IMR-90 (cell line): ENCODE data around the gene TBC1D9B. TPM values are rescaled to one million over a fixed set of nuclear protein-coding genes. Genes with fewer than 3 reads are reported as not detected.

Experiments
- ATAC-seq: fragments of 200-7000 bp; cut with Tn5 transposase; 2 replicates; pipeline ENCODE4 v1.9.1; 2020; ENCODE audit warnings: low read depth, mild to moderate bottlenecking, moderate library complexity
- BruUV-seq: library from RNA; stranded (reverse); fragments of 400-500 nt; replicated peaks from 2 replicates; lab custom pipeline; 2021; lab: Mats Ljungman, UMichigan
- CTCF ChIA-PET: fragments of 300-600 bp; formaldehyde crosslinking; extraction: SDS; loops from one replicate; lab custom pipeline; 2021; ENCODE audit warnings: antibody characterized with exemption; lab: Yijun Ruan, JAX
- POLR2A ChIA-PET: fragments of 300-600 bp; sonication (Branson Sonifier 250); formaldehyde crosslinking; loops from one replicate; lab custom pipeline; 2022; ENCODE audit warnings: antibody characterized with exemption; ENCODE audit not compliant: unreplicated experiment; lab: Charles Lee
- DNase-seq: peaks from one replicate; pipeline ENCODE4 v3.0.0; 2013
- H2AFZ ChIP-seq: replicated peaks from 2 replicates; pipeline ENCODE3; 2013; ENCODE audit warnings: low read length, mild to moderate bottlenecking; ENCODE audit not compliant: poor library complexity
- H2AK5ac ChIP-seq: 2 replicates; pipeline ENCODE4 v1.6.1; 2013; ENCODE audit warnings: low read depth, low read length, inconsistent platforms
- H2AK9ac ChIP-seq: replicated peaks from 2 replicates; pipeline ENCODE3; 2013; ENCODE audit warnings: mild to moderate bottlenecking, low read depth, low read length, moderate library complexity; ENCODE audit not compliant: poor library complexity
- H2BK120ac ChIP-seq: 2 replicates; pipeline ENCODE4 v1.6.1; 2013; ENCODE audit warnings: low read depth, low read length, inconsistent platforms
- H2BK15ac ChIP-seq: 3 replicates; pipeline ENCODE4 v1.6.1; 2013; ENCODE audit warnings: low read depth, low read length, inconsistent platforms
- H2BK20ac ChIP-seq: 2 replicates; pipeline ENCODE4 v1.6.1; 2013; ENCODE audit warnings: low read depth, mild to moderate bottlenecking, inconsistent platforms, low read length, moderate library complexity
- H2BK5ac ChIP-seq: 2 replicates; pipeline ENCODE4 v1.6.1; 2013; ENCODE audit warnings: mild to moderate bottlenecking, low read depth, low read length, inconsistent platforms; ENCODE audit not compliant: poor library complexity, severe bottlenecking
- H3K14ac ChIP-seq: replicated peaks from 2 replicates; pipeline ENCODE4 v1.6.1; 2013; ENCODE audit warnings: low read depth, low read length, inconsistent platforms
- H3K18ac ChIP-seq: 2 replicates; pipeline ENCODE4 v1.6.1; 2013; ENCODE audit warnings: low read depth, low read length, control low read depth
- H3K23ac ChIP-seq: 2 replicates; pipeline ENCODE4 v1.6.1; 2013; ENCODE audit warnings: low read depth, low read length, inconsistent platforms
- H3K27ac ChIP-seq: 2 replicates; pipeline ENCODE4 v1.5.1; 2013; ENCODE audit warnings: mild to moderate bottlenecking, control low read depth, low read length; ENCODE audit not compliant: insufficient read depth
- H3K27me3 ChIP-seq: 2 replicates; pipeline ENCODE4 v1.6.1; 2013; ENCODE audit warnings: low read length; ENCODE audit not compliant: control insufficient read depth, insufficient read depth
- H3K36me3 ChIP-seq: 2 replicates; pipeline ENCODE4 v1.6.1; 2013; ENCODE audit warnings: low read length, mixed read lengths; ENCODE audit not compliant: control insufficient read depth, insufficient read depth
- H3K4ac ChIP-seq: 2 replicates; pipeline ENCODE4 v1.6.1; 2013; ENCODE audit warnings: low read depth, low read length, inconsistent platforms
- H3K4me1 ChIP-seq: 2 replicates; pipeline ENCODE4 v1.6.1; 2013; ENCODE audit warnings: low read length, mixed read lengths; ENCODE audit not compliant: control insufficient read depth, insufficient read depth
- H3K4me2 ChIP-seq: 2 replicates; pipeline ENCODE4 v1.6.1; 2013; ENCODE audit warnings: low read depth, mild to moderate bottlenecking, control low read depth, low read length, moderate library complexity
- H3K4me3 ChIP-seq: 2 replicates; pipeline ENCODE4 v1.5.1; 2013; ENCODE audit warnings: low read depth, mild to moderate bottlenecking, control low read depth, low read length, moderate library complexity; ENCODE audit not compliant: insufficient read depth
- H3K56ac ChIP-seq: 2 replicates; pipeline ENCODE4 v1.6.1; 2013; ENCODE audit warnings: low read length, inconsistent platforms; ENCODE audit not compliant: insufficient read depth; ENCODE audit errors: extremely low read depth
- H3K79me1 ChIP-seq, 2 experiments: 2 replicates each; pipeline ENCODE4 v1.6.1; 2013; ENCODE audit warnings: low read length in 2 of 2, inconsistent platforms in 1 of 2, low read depth in 1 of 2
- H3K9ac ChIP-seq: 2 replicates; pipeline ENCODE4 v1.6.1; 2013; ENCODE audit warnings: low read depth, low read length, control low read depth
- H3K9me1 ChIP-seq: 2 replicates; pipeline ENCODE4 v1.6.1; 2013; ENCODE audit warnings: low read length, inconsistent platforms; ENCODE audit not compliant: insufficient read depth
- H3K9me3 ChIP-seq: 2 replicates; pipeline ENCODE4 v1.6.1; 2013; ENCODE audit warnings: low read length; ENCODE audit not compliant: control insufficient read depth, insufficient read depth
- H4K20me1 ChIP-seq: 2 replicates; pipeline ENCODE4 v1.6.1; 2013; ENCODE audit warnings: low read length, inconsistent platforms; ENCODE audit not compliant: insufficient read depth
- H4K5ac ChIP-seq: 2 replicates; pipeline ENCODE4 v1.6.1; 2013; ENCODE audit warnings: mild to moderate bottlenecking, low read depth, low read length, control low read depth
- H4K8ac ChIP-seq, 2 experiments: 2 replicates each; pipeline ENCODE4 v1.6.1; 2013; ENCODE audit warnings: low read depth in 2 of 2, low read length in 2 of 2, control low read depth in 1 of 2, inconsistent platforms in 1 of 2
- H4K91ac ChIP-seq: 2 replicates; pipeline ENCODE4 v1.6.1; 2013; ENCODE audit warnings: low read depth, low read length, inconsistent platforms; ENCODE audit not compliant: insufficient read depth
- FOS ChIP-seq: fragments of 150-350 bp; IDR thresholded peaks from 2 replicates; pipeline ENCODE4 v1.6.1; 2016; ENCODE audit warnings: low read depth, low read length
- MXI1 ChIP-seq: IDR thresholded peaks from 2 replicates; pipeline ENCODE4 v1.6.1; 2012; ENCODE audit warnings: low read depth, mild to moderate bottlenecking, low read length, moderate library complexity, borderline replicate concordance
- RAD21 ChIP-seq: IDR thresholded peaks from 2 replicates; pipeline ENCODE4 v1.6.1; 2012; ENCODE audit warnings: low read length, improper control_type of control experiment
- RCOR1 ChIP-seq: IDR thresholded peaks from 2 replicates; pipeline ENCODE4 v1.6.1; 2012; ENCODE audit warnings: mild to moderate bottlenecking, low read length, improper control_type of control experiment; ENCODE audit not compliant: insufficient replicate concordance
- RFX5 ChIP-seq: IDR thresholded peaks from 2 replicates; pipeline ENCODE4 v1.8.0; 2012; ENCODE audit warnings: low read depth, mild to moderate bottlenecking, low read length, moderate library complexity
- SMC3 ChIP-seq: fragments of 150-350 bp; IDR thresholded peaks from 2 replicates; pipeline ENCODE4 v1.6.1; 2016; ENCODE audit warnings: low read depth, mild to moderate bottlenecking, antibody characterized with exemption, low read length, moderate library complexity
- WGBS, 2 experiments: methylation state at CpG; one replicate each; pipeline versions ENCODE4 v1.1.5 to v1.1.7; 2013; ENCODE audit warnings: missing lambda C conversion rate in 2 of 2; ENCODE audit not compliant: insufficient read length in 1 of 2; ENCODE audit errors: extremely low coverage in 2 of 2; 5-methylcytosine and 5-hydroxymethylcytosine counted together
- dilution Hi-C: fragments of 300-500 bp; cut with HindIII; formaldehyde crosslinking; loops from one replicate; pipeline ENCODE4 v1.14.3; 2018; ENCODE audit warnings: low sequenced_read_pairs; ENCODE audit not compliant: unreplicated experiment
- in situ Hi-C: fragments of 300-500 bp; cut with MboI; formaldehyde crosslinking; loops from 3 replicates; pipeline ENCODE4 v1.14.3; 2019; ENCODE audit warnings: low sequenced_read_pairs, inconsistent platforms, mixed read lengths
- intact Hi-C: fragments of 100-400 bp; cut with micrococcal nuclease; formaldehyde crosslinking; loops from 2 replicates; pipeline ENCODE4 v1.10.0; 2022
- polyA plus RNA-seq, 3 experiments: library from polyadenylated mRNA; depleted of rRNA; stranded (reverse); fragments of >200 nt; gene quantifications; 2 replicates each; pipeline ENCODE4 v1.2.3, GENCODE V29; 2012; ENCODE audit warnings: low replicate concordance in 1 of 3
- total RNA-seq: library from RNA; depleted of rRNA; stranded (reverse); fragments of >200 nt; gene quantifications from 2 replicates; pipeline ENCODE4 v1.2.3, GENCODE V29; 2012
- TF ChIP-seq, protein P1 (sequence below): conservative IDR thresholded peaks from 2 replicates; pipeline ENCODE4 v1.5.1; 2012; ENCODE audit warnings: mild to moderate bottlenecking, low read depth, low read length, improper control_type of control experiment

The TBC1D9B gene
- total and polyA plus RNA-seq, 2 of the 4 experiments (the other 2 are of a cell fraction) = 58.6 to 78.1 TPM

- no peak for TF ChIP-seq RCOR1
- TF ChIP-seq MXI1 = no peak
- TF ChIP-seq, protein P1, sequence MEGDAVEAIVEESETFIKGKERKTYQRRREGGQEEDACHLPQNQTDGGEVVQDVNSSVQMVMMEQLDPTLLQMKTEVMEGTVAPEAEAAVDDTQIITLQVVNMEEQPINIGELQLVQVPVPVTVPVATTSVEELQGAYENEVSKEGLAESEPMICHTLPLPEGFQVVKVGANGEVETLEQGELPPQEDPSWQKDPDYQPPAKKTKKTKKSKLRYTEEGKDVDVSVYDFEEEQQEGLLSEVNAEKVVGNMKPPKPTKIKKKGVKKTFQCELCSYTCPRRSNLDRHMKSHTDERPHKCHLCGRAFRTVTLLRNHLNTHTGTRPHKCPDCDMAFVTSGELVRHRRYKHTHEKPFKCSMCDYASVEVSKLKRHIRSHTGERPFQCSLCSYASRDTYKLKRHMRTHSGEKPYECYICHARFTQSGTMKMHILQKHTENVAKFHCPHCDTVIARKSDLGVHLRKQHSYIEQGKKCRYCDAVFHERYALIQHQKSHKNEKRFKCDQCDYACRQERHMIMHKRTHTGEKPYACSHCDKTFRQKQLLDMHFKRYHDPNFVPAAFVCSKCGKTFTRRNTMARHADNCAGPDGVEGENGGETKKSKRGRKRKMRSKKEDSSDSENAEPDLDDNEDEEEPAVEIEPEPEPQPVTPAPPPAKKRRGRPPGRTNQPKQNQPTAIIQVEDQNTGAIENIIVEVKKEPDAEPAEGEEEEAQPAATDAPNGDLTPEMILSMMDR = no peak
- no peak for TF ChIP-seq SMC3
- TF ChIP-seq RAD21 = no peak
- TF ChIP-seq RFX5 = no peak
- no peak for TF ChIP-seq FOS
- no TSS peak for BruUV-seq
- Histone ChIP-seq H3K23ac (no peak overlapping the region), H2AK9ac (no peak overlapping the region), H3K14ac (no peak overlapping the region), H4K20me1 (no peaks in the 10 kb centered on the region), H3K9me1 (peaks cover 4% of the 10 kb centered on the region; the same call in 1 of the 2 replicates), H2BK15ac (no peak overlapping the region), H3K4me2 (no peak overlapping the region), H4K91ac (no peak overlapping the region), H3K9ac (no peak overlapping the region), H4K5ac (no peak overlapping the region), H3K4me3 (no peak overlapping the region), H3K18ac (no peak overlapping the region), H3K36me3 (peaks cover 74% of the 10 kb centered on the region), H3K4ac (no peak overlapping the region), H3K56ac (no peak overlapping the region), H3K9me3 (peaks cover 5% of the 10 kb centered on the region; the same call in 1 of the 2 replicates), H4K8ac (no peak overlapping the region), H2BK5ac (no peak overlapping the region), H3K79me1 (no peaks in the 10 kb centered on the region; a peak in 1 of 4 replicates), H2BK120ac (no peak overlapping the region), H2AFZ (no peak overlapping the region), H3K27ac (no peak overlapping the region), H2AK5ac (no peak overlapping the region), H3K27me3 (no peaks in the 10 kb centered on the region), H2BK20ac (no peak overlapping the region), H3K4me1 (no peaks in the 10 kb centered on the region)
- DNase-seq = no peak
- intact Hi-C loops = no loop called here
- no peak for ATAC-seq
- CTCF ChIA-PET = no interaction called here
- in situ Hi-C loops = no loop called here
- dilution Hi-C loops = no loop called here
- POLR2A ChIA-PET = no interaction called here
- whole genome bisulfite sequencing, 2 experiments = 100% methylated on average over 1 of the region's 6 CpGs; no CpG with 5 or more reads in 1 of the 2 experiments
Observed at GRCh38 chr5:179867079-179867465, 40.6 kb downstream of the TBC1D9B start.
